ENCODE results near the gene C2orf80. TPM values are rescaled to one million over a fixed set of nuclear protein-coding genes. Genes with fewer than 3 reads are reported as not detected.
"Not testable (repeated sequence)": the region's sequence is repeated elsewhere in the genome, so short reads cannot be mapped to it uniquely, and the experiment has no call there.

The C2orf80 gene
- total and polyA plus RNA-seq, 2 experiments from 2014 or later: not detected

DNA sequence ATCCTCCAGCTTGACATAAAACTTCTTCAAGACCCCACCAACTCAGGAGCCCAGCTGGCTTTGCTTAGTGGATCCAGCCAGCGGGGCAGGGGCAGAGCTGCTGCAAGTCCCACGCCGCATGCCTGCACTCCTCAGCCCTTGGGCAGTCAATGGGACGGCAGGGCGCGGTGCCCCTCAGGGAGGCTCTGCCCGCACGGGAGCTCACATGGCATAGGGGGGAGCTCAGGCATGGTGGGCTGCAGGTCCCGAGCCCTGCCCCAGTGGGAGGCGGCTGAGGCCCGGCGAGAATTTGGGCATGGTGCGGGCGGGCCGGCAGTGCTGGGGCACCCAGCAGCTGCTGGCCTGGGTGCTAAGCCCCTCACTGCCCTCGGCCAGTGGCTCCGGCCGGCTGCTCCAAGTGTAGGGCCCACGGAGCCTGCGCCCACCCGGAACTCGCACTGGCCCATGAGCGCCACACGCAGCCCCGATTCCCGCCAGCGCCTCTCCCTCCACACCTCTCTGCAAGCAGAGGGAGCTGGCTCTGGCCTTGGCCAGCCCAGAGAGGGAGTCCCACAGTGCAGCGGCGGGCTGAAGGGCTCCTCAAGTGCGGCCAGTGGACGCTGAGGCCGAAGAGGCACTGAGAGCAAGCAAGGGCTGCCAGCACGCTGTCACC lies 37.9 kb upstream of the C2orf80 start:
- Histone ChIP-seq H3K36me3 (replicated peaks; ENCODE audit: insufficient read depth, low read depth) (no peaks in the 10 kb centered on the region), H3K4me2 (no peak overlapping the region), H3K79me2 (no peaks in the 10 kb centered on the region), H4K20me1 (ENCODE audit: insufficient read depth, poor library complexity, severe bottlenecking) (no peaks in the 10 kb centered on the region), H3K4me3 (no peak overlapping the region), H3K27me3 (no peaks in the 10 kb centered on the region), H3K9me2 (replicated peaks; ENCODE audit: insufficient read depth) (no peaks in the 10 kb centered on the region), H2AFZ (no peak overlapping the region), H3K9me3 (ENCODE audit: low read depth) (peaks cover 5% of the 10 kb centered on the region), H3K4me1 (ENCODE audit: insufficient read depth) (no peaks in the 10 kb centered on the region), H3K27ac (no peak overlapping the region)
- no peak for DNase-seq (ENCODE audit: low spot score)
- TF ChIP-seq, protein P1, sequence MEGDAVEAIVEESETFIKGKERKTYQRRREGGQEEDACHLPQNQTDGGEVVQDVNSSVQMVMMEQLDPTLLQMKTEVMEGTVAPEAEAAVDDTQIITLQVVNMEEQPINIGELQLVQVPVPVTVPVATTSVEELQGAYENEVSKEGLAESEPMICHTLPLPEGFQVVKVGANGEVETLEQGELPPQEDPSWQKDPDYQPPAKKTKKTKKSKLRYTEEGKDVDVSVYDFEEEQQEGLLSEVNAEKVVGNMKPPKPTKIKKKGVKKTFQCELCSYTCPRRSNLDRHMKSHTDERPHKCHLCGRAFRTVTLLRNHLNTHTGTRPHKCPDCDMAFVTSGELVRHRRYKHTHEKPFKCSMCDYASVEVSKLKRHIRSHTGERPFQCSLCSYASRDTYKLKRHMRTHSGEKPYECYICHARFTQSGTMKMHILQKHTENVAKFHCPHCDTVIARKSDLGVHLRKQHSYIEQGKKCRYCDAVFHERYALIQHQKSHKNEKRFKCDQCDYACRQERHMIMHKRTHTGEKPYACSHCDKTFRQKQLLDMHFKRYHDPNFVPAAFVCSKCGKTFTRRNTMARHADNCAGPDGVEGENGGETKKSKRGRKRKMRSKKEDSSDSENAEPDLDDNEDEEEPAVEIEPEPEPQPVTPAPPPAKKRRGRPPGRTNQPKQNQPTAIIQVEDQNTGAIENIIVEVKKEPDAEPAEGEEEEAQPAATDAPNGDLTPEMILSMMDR (IDR thresholded peaks at IDR 0.05; ENCODE audit: poor library complexity): no peak
- TF ChIP-seq EZH2phosphoT487 (IDR thresholded peaks at IDR 0.05; ENCODE audit: low read depth, severe bottlenecking, unreplicated experiment) (no peak), EZH2 (IDR thresholded peaks at IDR 0.05; ENCODE audit: borderline replicate concordance) (no peak)
- WGBS (ENCODE audit: low lambda C conversion rate, missing lambda C conversion rate): 97% methylated on average over 27 of the region's 33 CpGs

DNA sequence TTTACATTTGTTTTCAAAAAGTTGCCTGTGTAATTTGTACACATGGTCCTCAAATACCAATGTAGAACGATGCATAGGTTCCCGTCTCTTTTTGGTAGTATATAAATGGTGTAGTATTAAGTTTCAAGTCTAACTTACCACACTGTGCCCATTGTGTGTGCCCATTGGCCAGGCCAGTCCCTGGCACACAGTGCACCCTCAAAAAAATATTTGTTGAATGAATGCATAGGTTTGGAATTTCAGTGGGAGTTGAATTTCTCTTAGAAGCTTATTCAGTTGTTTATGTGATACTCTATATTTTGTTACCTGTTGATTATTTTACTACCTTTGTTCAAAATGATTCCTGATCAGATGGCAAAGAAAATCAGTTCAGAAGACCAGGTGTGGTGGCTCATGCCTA lies 35.0 kb upstream of the C2orf80 start:
- H3K9me2 ChIP-seq (replicated peaks; ENCODE audit: insufficient read depth): no peaks in the 10 kb centered on the region
- no peak for DNase-seq (ENCODE audit: low spot score)
- no peaks in the 10 kb centered on the region for H3K4me1 ChIP-seq (ENCODE audit: insufficient read depth)
- H3K9me3 ChIP-seq (ENCODE audit: low read depth): no peaks in the 10 kb centered on the region
- H3K79me2 ChIP-seq: no peaks in the 10 kb centered on the region
- H3K27me3 ChIP-seq: no peaks in the 10 kb centered on the region
- H2AFZ ChIP-seq: no peak overlapping the region
- H3K4me2 ChIP-seq: no peak overlapping the region
- H3K36me3 ChIP-seq (replicated peaks; ENCODE audit: insufficient read depth, low read depth): no peaks in the 10 kb centered on the region
- 95% methylated on average over 2 of the region's 2 CpGs for WGBS (ENCODE audit: low lambda C conversion rate, missing lambda C conversion rate)
- no peak overlapping the region for H3K27ac ChIP-seq
- H4K20me1 ChIP-seq (ENCODE audit: insufficient read depth, poor library complexity, severe bottlenecking): no peaks in the 10 kb centered on the region
- TF ChIP-seq EZH2 (IDR thresholded peaks at IDR 0.05; ENCODE audit: borderline replicate concordance): no peak
- no peak overlapping the region for H3K4me3 ChIP-seq

GRCh38 chr2:208222351-208222750 lies 32.5 kb upstream of the C2orf80 start:
- Histone ChIP-seq H4K20me1 (ENCODE audit: insufficient read depth, poor library complexity, severe bottlenecking) (no peaks in the 10 kb centered on the region), H3K27ac (no peak overlapping the region), H3K27me3 (no peaks in the 10 kb centered on the region), H3K9me3 (ENCODE audit: low read depth) (no peaks in the 10 kb centered on the region), H3K9me2 (replicated peaks; ENCODE audit: insufficient read depth) (no peaks in the 10 kb centered on the region), H3K4me3 (no peak overlapping the region), H3K4me2 (no peak overlapping the region), H3K36me3 (replicated peaks; ENCODE audit: insufficient read depth, low read depth) (no peaks in the 10 kb centered on the region), H3K79me2 (no peaks in the 10 kb centered on the region), H3K4me1 (ENCODE audit: insufficient read depth) (no peaks in the 10 kb centered on the region), H2AFZ (no peak overlapping the region)
- WGBS (ENCODE audit: low lambda C conversion rate, missing lambda C conversion rate): 63% methylated on average over 3 of the region's 3 CpGs
- TF ChIP-seq, protein P1 (IDR thresholded peaks at IDR 0.05; ENCODE audit: poor library complexity): no peak
- TF ChIP-seq EZH2 (IDR thresholded peaks at IDR 0.05; ENCODE audit: borderline replicate concordance): no peak
- no peak for TF ChIP-seq EZH2phosphoT487 (IDR thresholded peaks at IDR 0.05; ENCODE audit: low read depth, severe bottlenecking, unreplicated experiment)
- no peak for DNase-seq (ENCODE audit: low spot score)

DNA sequence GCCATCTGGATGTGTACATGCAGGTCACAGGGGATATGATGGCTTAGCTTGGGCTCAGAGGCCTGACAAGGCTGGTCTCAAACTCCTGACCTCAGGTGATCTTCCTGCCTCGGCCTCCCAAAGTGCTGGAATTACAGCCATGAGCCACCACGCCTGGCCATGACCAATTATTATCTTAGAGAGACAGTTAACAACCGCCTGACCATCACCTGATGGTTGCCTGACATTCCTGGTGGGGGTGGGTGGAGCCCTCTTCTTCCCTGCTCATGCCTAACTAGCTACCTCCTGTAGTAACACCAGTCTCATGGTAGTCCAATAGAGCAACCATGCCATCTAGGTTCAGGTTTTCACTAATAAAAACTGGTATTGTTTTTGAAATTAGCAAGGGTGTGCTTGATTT lies 32.0 kb upstream of the C2orf80 start:
- not testable (repeated sequence) for H3K79me2 ChIP-seq; H3K27ac ChIP-seq; H3K4me1 ChIP-seq (ENCODE audit: insufficient read depth); H2AFZ ChIP-seq; H3K27me3 ChIP-seq; H3K36me3 ChIP-seq (replicated peaks; ENCODE audit: insufficient read depth, low read depth); H4K20me1 ChIP-seq (ENCODE audit: insufficient read depth, poor library complexity, severe bottlenecking); H3K4me2 ChIP-seq; H3K9me2 ChIP-seq (replicated peaks; ENCODE audit: insufficient read depth); DNase-seq (ENCODE audit: low spot score); H3K9me3 ChIP-seq (ENCODE audit: low read depth); H3K4me3 ChIP-seq
- WGBS (ENCODE audit: low lambda C conversion rate, missing lambda C conversion rate): 94% methylated on average over 3 of the region's 3 CpGs
